DND-41 (cell line): ENCODE measurements around the gene CCDC43.
"Not testable (repeated sequence)": the region's sequence is repeated elsewhere in the genome, so short reads cannot be mapped to it uniquely, and the experiment has no call there.

Experiments
- ATAC-seq: fragments of 200-7000 bp; cut with Tn5 transposase; 3 replicates; pipeline ENCODE4 v1.9.1; 2021; ENCODE audit warnings: low read depth; ENCODE audit not compliant: insufficient read depth
- DNase-seq: peaks from one replicate; pipeline ENCODE4 v3.0.0-alpha.2; 2020
- H2AFZ ChIP-seq: 2 replicates; pipeline ENCODE4 v1.6.0; 2012; ENCODE audit warnings: low read depth, low read length
- H3K27ac ChIP-seq: 2 replicates; pipeline ENCODE4 v1.5.1; 2012; ENCODE audit warnings: low read length, inconsistent platforms
- H3K27me3 ChIP-seq: fragments of 200-600 bp; sonication (generic); 2 replicates; pipeline ENCODE4 v1.6.0; 2012; ENCODE audit warnings: low read length, mild to moderate bottlenecking, inconsistent platforms; ENCODE audit not compliant: insufficient read depth, poor library complexity
- H3K36me3 ChIP-seq: 2 replicates; pipeline ENCODE4 v1.5.1; 2012; ENCODE audit warnings: low read length, inconsistent platforms; ENCODE audit not compliant: insufficient read depth
- H3K4me1 ChIP-seq: 2 replicates; pipeline ENCODE4 v1.5.1; 2012; ENCODE audit warnings: mild to moderate bottlenecking, low read length; ENCODE audit not compliant: insufficient read depth
- H3K4me2 ChIP-seq: 2 replicates; pipeline ENCODE4 v1.6.0; 2012; ENCODE audit warnings: mild to moderate bottlenecking, moderate library complexity, low read length, inconsistent platforms; ENCODE audit not compliant: insufficient read depth
- H3K4me3 ChIP-seq, 2 experiments: fragments of 200-600 bp in 1 of 2; shearing (Covaris generic) in 1 of 2; 2 replicates each; pipeline ENCODE4 v1.5.1; 2012 to 2016; ENCODE audit warnings: inconsistent platforms in 2 of 2, low read length in 2 of 2, mild to moderate bottlenecking in 2 of 2, low read depth in 1 of 2, moderate library complexity in 1 of 2
- H3K79me2 ChIP-seq: 2 replicates; pipeline ENCODE4 v1.6.0; 2012; ENCODE audit warnings: low read length, inconsistent platforms; ENCODE audit not compliant: insufficient read depth
- H3K9ac ChIP-seq: 2 replicates; pipeline ENCODE4 v1.6.0; 2012; ENCODE audit warnings: low read depth, mild to moderate bottlenecking, inconsistent platforms, low read length, moderate library complexity
- H3K9me3 ChIP-seq: 2 replicates; pipeline ENCODE4 v1.5.1; 2012; ENCODE audit warnings: low read length, moderate library complexity, mild to moderate bottlenecking, inconsistent platforms; ENCODE audit not compliant: insufficient read depth, severe bottlenecking
- H4K20me1 ChIP-seq: 2 replicates; pipeline ENCODE4 v1.6.0; 2012; ENCODE audit warnings: low read length; ENCODE audit not compliant: insufficient read depth
- EZH2 ChIP-seq: IDR thresholded peaks from 3 replicates; pipeline ENCODE4 v1.6.1; 2012; ENCODE audit warnings: borderline replicate concordance, low read depth, mild to moderate bottlenecking, moderate library complexity, low read length, inconsistent platforms; ENCODE audit not compliant: severe bottlenecking
- TF ChIP-seq, protein P1 (sequence below): IDR thresholded peaks from 2 replicates; pipeline ENCODE4 v1.5.1; 2012; ENCODE audit warnings: borderline replicate concordance, low read length, moderate library complexity, mild to moderate bottlenecking; ENCODE audit not compliant: poor library complexity, severe bottlenecking; ENCODE audit errors: extremely low read depth

Gene CCDC43

DNA sequence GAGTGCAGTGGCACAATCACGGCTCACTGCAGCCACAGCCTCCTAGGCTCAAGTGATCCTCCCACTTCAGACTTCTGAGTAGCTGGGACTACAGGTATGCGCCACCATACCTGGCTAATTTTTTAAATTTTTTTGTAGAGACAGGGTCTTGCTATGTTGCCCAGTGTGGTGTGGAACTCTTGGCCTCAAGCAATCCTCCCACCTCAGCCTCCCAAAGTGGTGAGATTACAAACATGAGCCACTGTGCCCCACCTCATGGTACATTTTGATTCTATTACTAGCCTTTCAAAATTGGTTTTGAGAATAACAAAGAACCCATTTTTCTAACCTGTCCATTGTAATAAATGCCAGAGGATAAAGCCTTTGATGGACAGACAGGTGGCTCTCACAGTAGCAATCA, 1.4 kb downstream of the CCDC43 start:
- peak overlapping the region; percentile 83 for H3K9ac ChIP-seq
- H2AFZ ChIP-seq = no peak overlapping the region
- no peaks in the 10 kb centered on the region for H3K27me3 ChIP-seq
- H3K4me2 ChIP-seq = peak overlapping the region; percentile 88
- H4K20me1 ChIP-seq = no peaks in the 10 kb centered on the region
- H3K36me3 ChIP-seq = peaks cover 20% of the 10 kb centered on the region
- DNase-seq (no peak), ATAC-seq (no peak)
- H3K4me1 ChIP-seq = peaks cover 29% of the 10 kb centered on the region
- no peak overlapping the region for H3K27ac ChIP-seq
- TF ChIP-seq, protein P1, sequence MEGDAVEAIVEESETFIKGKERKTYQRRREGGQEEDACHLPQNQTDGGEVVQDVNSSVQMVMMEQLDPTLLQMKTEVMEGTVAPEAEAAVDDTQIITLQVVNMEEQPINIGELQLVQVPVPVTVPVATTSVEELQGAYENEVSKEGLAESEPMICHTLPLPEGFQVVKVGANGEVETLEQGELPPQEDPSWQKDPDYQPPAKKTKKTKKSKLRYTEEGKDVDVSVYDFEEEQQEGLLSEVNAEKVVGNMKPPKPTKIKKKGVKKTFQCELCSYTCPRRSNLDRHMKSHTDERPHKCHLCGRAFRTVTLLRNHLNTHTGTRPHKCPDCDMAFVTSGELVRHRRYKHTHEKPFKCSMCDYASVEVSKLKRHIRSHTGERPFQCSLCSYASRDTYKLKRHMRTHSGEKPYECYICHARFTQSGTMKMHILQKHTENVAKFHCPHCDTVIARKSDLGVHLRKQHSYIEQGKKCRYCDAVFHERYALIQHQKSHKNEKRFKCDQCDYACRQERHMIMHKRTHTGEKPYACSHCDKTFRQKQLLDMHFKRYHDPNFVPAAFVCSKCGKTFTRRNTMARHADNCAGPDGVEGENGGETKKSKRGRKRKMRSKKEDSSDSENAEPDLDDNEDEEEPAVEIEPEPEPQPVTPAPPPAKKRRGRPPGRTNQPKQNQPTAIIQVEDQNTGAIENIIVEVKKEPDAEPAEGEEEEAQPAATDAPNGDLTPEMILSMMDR = no peak
- no peak for TF ChIP-seq EZH2
- peaks cover 47% of the 10 kb centered on the region for H3K79me2 ChIP-seq
- H3K9me3 ChIP-seq = no peaks in the 10 kb centered on the region
- peak overlapping the region; percentile 89 to 95; a peak in 3 of 4 replicates for H3K4me3 ChIP-seq

DNA sequence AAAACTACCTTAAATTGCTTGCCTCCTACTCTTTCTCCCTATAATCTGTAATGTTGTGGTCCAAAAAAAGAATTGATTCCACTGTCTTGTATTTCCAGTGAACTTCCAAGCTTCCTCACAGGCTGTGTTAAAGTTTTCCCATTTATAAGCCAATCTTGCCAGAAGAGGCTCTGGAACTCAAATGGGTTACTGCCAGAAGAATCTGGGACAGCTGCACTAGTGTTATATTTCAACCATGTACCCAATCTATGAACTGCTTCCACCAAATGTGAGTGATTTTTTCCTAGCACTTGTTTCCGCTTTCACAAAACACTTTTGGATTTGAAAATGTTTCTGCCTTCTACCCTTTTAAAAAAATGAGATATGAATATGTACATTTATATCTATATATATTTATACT, 1.8 kb downstream of the CCDC43 start:
- Histone ChIP-seq H3K79me2 (peaks cover 47% of the 10 kb centered on the region), H3K27me3 (no peaks in the 10 kb centered on the region), H3K27ac (no peak overlapping the region), H3K9me3 (no peaks in the 10 kb centered on the region), H3K9ac (no peak overlapping the region), H2AFZ (no peak overlapping the region), H3K4me3 (no peak overlapping the region), H3K36me3 (peaks cover 24% of the 10 kb centered on the region), H3K4me1 (peaks cover 29% of the 10 kb centered on the region), H4K20me1 (no peaks in the 10 kb centered on the region), H3K4me2 (peak overlapping the region; percentile 88; the same call in 1 of the 2 replicates)
- ATAC-seq (no peak), DNase-seq (no peak)
- no peak for TF ChIP-seq EZH2
- TF ChIP-seq, protein P1 = no peak

DNA sequence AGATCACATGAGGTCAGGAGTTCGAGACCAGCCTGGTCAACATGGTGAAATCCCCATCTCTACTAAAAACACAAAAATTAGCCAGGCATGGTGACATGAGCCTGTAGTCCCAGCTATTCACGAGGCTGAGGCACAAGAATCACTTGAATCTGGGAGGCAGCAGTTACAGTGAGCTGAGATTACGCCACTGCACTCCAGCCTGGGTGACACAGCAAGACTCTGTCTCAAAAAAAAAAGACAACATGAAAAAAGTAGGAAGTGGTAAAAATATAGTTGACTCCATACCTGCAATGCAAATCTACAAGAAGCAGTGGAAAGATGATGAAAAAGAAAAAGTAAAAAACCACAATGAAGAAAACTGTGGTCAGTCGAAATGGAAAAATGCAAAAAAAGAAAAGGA, 6.3 kb downstream of the CCDC43 start:
- not testable (repeated sequence) for H2AFZ ChIP-seq, H3K4me2 ChIP-seq, H3K9me3 ChIP-seq, H4K20me1 ChIP-seq, DNase-seq, H3K4me3 ChIP-seq, H3K27me3 ChIP-seq, H3K9ac ChIP-seq, ATAC-seq, H3K27ac ChIP-seq, H3K4me1 ChIP-seq
- Histone ChIP-seq H3K79me2 (peaks cover 29% of the 10 kb centered on the region), H3K36me3 (peaks cover 47% of the 10 kb centered on the region)

DNA sequence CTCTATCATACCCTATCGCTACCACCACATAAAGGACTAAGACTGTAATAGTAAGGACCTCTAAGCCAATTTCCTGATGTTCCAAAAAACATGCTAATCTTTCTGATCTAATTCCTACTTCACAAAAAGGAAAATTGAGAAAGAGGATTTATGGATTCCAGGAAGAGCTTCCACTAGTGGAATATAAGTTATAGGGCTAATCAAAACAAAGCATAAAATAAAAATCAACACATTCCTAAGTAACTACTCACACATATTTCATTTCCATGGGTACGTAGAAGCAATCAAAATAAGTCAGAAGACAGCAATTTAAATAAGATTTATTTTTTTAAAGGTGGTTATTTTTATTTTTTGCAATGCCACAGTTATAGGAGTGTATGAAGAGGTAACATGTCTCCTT, 12.4 kb downstream of the CCDC43 start:
- Histone ChIP-seq H3K4me2 (no peak overlapping the region), H3K9me3 (no peaks in the 10 kb centered on the region), H3K27ac (no peak overlapping the region), H3K4me1 (no peaks in the 10 kb centered on the region), H4K20me1 (no peaks in the 10 kb centered on the region), H3K79me2 (no peaks in the 10 kb centered on the region), H3K36me3 (peaks cover 22% of the 10 kb centered on the region), H3K9ac (no peak overlapping the region), H2AFZ (no peak overlapping the region), H3K27me3 (no peaks in the 10 kb centered on the region), H3K4me3 (no peak overlapping the region)
- TF ChIP-seq, protein P1 = no peak
- no peak for TF ChIP-seq EZH2
- ATAC-seq = no peak
- no peak for DNase-seq
